ENCODE measurements around the gene POLR1A.

- TF ChIP-seq CTCF (IDR thresholded peaks at IDR 0.05): no peak
- no peak for TF ChIP-seq POLR2A (IDR thresholded peaks at IDR 0.05)
- no peak for TF ChIP-seq EP300 (IDR thresholded peaks at IDR 0.05)
Observed at GRCh38 chr2:86135653-86136052, 30.0 kb upstream of the POLR1A start.

Data from upper lobe of left lung (tissue), 4 donors.